HepG2 (cell line): ENCODE results near the gene F12. TPM values are rescaled to one million over a fixed set of nuclear protein-coding genes. Genes with fewer than 3 reads are reported as not detected.

ENCODE experiments used
- CBFB ChIP-seq: sonication (generic); formaldehyde crosslinking; IDR thresholded peaks from 2 replicates; pipeline ENCODE4 v1.4.0; 2020; ENCODE audit warnings: missing genetic modification reagents
- EP300 ChIP-seq, 3 experiments: sonication (generic) in 1 of 3; formaldehyde crosslinking in 1 of 3; IDR thresholded peaks; 2 replicates each; pipeline versions ENCODE4 v1.5.1 to v1.6.1; 2011 to 2020; ENCODE audit warnings: low read depth in 2 of 3, low read length in 2 of 3, borderline replicate concordance in 1 of 3, improper control_type of control experiment in 1 of 3, mild to moderate bottlenecking in 1 of 3, missing genetic modification reagents in 1 of 3, moderate library complexity in 1 of 3
- IRX3 ChIP-seq: sonication (generic); formaldehyde crosslinking; IDR thresholded peaks from 2 replicates; pipeline ENCODE4 v1.8.1; 2023; ENCODE audit warnings: mild to moderate bottlenecking, low read depth, missing genetic modification reagents, borderline replicate concordance
- KDM4B ChIP-seq: sonication (generic); formaldehyde crosslinking; IDR thresholded peaks from 2 replicates; pipeline ENCODE4 v1.4.0; 2020; ENCODE audit warnings: missing genetic modification reagents
- MYC ChIP-seq: sonication (generic); formaldehyde crosslinking; IDR thresholded peaks from 2 replicates; pipeline ENCODE4 v1.9.0; 2021; ENCODE audit warnings: missing genetic modification reagents, borderline replicate concordance
- NCOR1 ChIP-seq: fragments of 200-600 bp; sonication (generic); IDR thresholded peaks from 2 replicates; pipeline ENCODE4 v1.7.0; 2017; ENCODE audit warnings: antibody characterized with exemption, low read length, borderline replicate concordance
- POLR2A ChIP-seq, 2 experiments: IDR thresholded peaks; 2 replicates each; pipeline ENCODE4 v1.6.1; 2011; ENCODE audit warnings: low read depth in 2 of 2, low read length in 2 of 2, mild to moderate bottlenecking in 1 of 2, moderate library complexity in 1 of 2; ENCODE audit not compliant: insufficient read depth in 1 of 2
- PRPF4 ChIP-seq: fragments of 200-400 bp; formaldehyde crosslinking; IDR thresholded peaks from 2 replicates; pipeline ENCODE4 v1.6.1; 2016; ENCODE audit warnings: low read length, low read depth; ENCODE audit not compliant: poor library complexity, severe bottlenecking
- RAD51 ChIP-seq: fragments of 450-650 bp; IDR thresholded peaks from 2 replicates; pipeline ENCODE4 v1.6.1; 2016; ENCODE audit warnings: borderline replicate concordance
- SIX1 ChIP-seq: sonication (generic); formaldehyde crosslinking; IDR thresholded peaks from 2 replicates; pipeline ENCODE4 v1.4.0; 2020; ENCODE audit warnings: missing genetic modification reagents, borderline replicate concordance
- SMAD1 ChIP-seq: sonication (generic); formaldehyde crosslinking; IDR thresholded peaks from 2 replicates; pipeline ENCODE4 v1.4.0; 2020; ENCODE audit warnings: missing genetic modification reagents, low read depth, mild to moderate bottlenecking, borderline replicate concordance
- ZBTB25 ChIP-seq: IDR thresholded peaks from 2 replicates; pipeline ENCODE4 v1.6.1; 2018; ENCODE audit warnings: missing genetic modification reagents
- ZFP82 ChIP-seq: sonication (generic); formaldehyde crosslinking; IDR thresholded peaks from 2 replicates; pipeline ENCODE4 v1.5.1; 2020; ENCODE audit warnings: mild to moderate bottlenecking, missing genetic modification reagents, borderline replicate concordance
- ZNF333 ChIP-seq: sonication (generic); formaldehyde crosslinking; IDR thresholded peaks from 2 replicates; pipeline ENCODE4 v1.4.0; 2020; ENCODE audit warnings: mild to moderate bottlenecking, missing genetic modification reagents, borderline replicate concordance
- ZNF335 ChIP-seq: sonication (generic); formaldehyde crosslinking; IDR thresholded peaks from 2 replicates; pipeline ENCODE4 v1.4.0; 2020; ENCODE audit warnings: missing genetic modification reagents
- ZNF446 ChIP-seq: sonication (generic); formaldehyde crosslinking; IDR thresholded peaks from 2 replicates; pipeline ENCODE4 v1.5.0; 2020; ENCODE audit warnings: mild to moderate bottlenecking, missing genetic modification reagents
- ZNF510 ChIP-seq: sonication (generic); formaldehyde crosslinking; IDR thresholded peaks from 2 replicates; pipeline ENCODE4 v1.4.0; 2020; ENCODE audit warnings: low read depth, mild to moderate bottlenecking, missing genetic modification reagents
- ZNF607 ChIP-seq: sonication (generic); formaldehyde crosslinking; IDR thresholded peaks from 2 replicates; pipeline ENCODE4 v1.5.1; 2020; ENCODE audit warnings: missing genetic modification reagents, mild to moderate bottlenecking, borderline replicate concordance
- polyA plus RNA-seq, 8 experiments: library from polyadenylated mRNA; depleted of rRNA in 3 of 8; stranded (reverse) in 7 of 8; unstranded in 1 of 8; fragments of >200 nt; fragmentation: Illumina TruSeq in 4 of 8; extraction: Trizol in 4 of 8; gene quantifications; 2 replicates each; pipeline versions ENCODE4 v1.2.1 to v1.2.3, GENCODE V29; 2011 to 2016; ENCODE audit warnings: low read depth in 4 of 8, missing spikeins in 1 of 8, mixed read lengths in 1 of 8; ENCODE audit not compliant: insufficient read depth in 1 of 8
- total RNA-seq, 5 experiments: library from RNA; depleted of rRNA; stranded (reverse); fragments of >200 nt; fragmentation: Illumina TruSeq; extraction: Trizol; gene quantifications; 2 replicates each; pipeline ENCODE4 v1.2.3, GENCODE V29; 2016; ENCODE audit warnings: low read depth in 1 of 5
- TF ChIP-seq, protein P1 (sequence below): sonication (generic); formaldehyde crosslinking; IDR thresholded peaks from 2 replicates; pipeline ENCODE4 v1.9.0; 2021; ENCODE audit warnings: missing genetic modification reagents, mild to moderate bottlenecking, borderline replicate concordance
- TF ChIP-seq, protein P2 (sequence below), 2 experiments: sonication (generic) in 1 of 2; formaldehyde crosslinking in 1 of 2; IDR thresholded peaks; 2 replicates each; pipeline versions ENCODE4 v1.4.0 to v1.6.1; 2018 to 2020; ENCODE audit warnings: missing genetic modification reagents in 2 of 2, borderline replicate concordance in 1 of 2, low read depth in 1 of 2, mild to moderate bottlenecking in 1 of 2, missing biosample characterization in 1 of 2
- TF ChIP-seq, protein P3 (sequence below): sonication (generic); formaldehyde crosslinking; IDR thresholded peaks from 2 replicates; pipeline ENCODE4 v1.8.0; 2023; ENCODE audit warnings: mild to moderate bottlenecking, missing genetic modification reagents
- TF ChIP-seq, protein P4 (sequence below): sonication (generic); formaldehyde crosslinking; IDR thresholded peaks from 2 replicates; pipeline ENCODE4 v1.4.0; 2020; ENCODE audit warnings: missing genetic modification reagents, low read depth, mild to moderate bottlenecking, borderline replicate concordance

Gene F12
- total and polyA plus RNA-seq, 2 of the 13 experiments (the other 11 are each of a cell fraction or from before 2014, with no cell fraction given): 2.5 to 3.0 TPM

DNA sequence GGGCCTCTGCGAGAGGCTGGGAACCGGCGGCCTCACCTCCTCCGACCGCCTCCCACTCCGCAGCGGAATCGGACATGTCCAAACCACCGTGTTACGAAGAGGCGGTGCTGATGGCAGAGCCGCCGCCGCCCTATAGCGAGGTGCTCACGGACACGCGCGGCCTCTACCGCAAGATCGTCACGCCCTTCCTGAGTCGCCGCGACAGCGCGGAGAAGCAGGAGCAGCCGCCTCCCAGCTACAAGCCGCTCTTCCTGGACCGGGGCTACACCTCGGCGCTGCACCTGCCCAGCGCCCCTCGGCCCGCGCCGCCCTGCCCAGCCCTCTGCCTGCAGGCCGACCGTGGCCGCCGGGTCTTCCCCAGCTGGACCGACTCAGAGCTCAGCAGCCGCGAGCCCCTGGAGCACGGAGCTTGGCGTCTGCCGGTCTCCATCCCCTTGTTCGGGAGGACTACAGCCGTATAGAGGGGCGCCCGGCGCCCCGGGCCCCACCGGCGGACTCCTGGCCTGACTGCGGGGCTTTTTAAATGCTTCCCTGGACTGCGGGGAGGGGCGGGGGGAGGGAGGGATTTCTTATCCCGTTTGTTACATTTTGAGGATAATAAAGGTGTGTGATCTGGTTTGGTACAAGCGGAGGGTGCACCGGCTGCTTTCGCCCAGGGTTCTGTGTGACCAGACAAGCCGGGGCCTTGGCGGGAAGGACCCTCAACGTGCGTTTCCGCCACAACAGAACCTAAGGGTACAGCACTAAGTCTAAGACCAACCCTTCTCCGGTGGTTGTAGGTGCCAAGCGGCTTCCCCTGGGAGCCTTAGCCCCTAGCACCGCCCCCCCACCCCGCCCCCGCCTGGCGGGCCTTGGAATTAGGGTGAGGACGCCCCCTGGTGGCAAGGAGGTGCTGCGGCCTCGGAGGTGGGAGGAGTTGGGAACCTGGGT is 46.6 kb upstream of the F12 start (continued):
- TF ChIP-seq, protein P1, sequence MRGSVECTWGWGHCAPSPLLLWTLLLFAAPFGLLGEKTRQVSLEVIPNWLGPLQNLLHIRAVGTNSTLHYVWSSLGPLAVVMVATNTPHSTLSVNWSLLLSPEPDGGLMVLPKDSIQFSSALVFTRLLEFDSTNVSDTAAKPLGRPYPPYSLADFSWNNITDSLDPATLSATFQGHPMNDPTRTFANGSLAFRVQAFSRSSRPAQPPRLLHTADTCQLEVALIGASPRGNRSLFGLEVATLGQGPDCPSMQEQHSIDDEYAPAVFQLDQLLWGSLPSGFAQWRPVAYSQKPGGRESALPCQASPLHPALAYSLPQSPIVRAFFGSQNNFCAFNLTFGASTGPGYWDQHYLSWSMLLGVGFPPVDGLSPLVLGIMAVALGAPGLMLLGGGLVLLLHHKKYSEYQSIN (CRISPR knock-in tag): no peak
- TF ChIP-seq EP300 (IDR thresholded peaks at IDR 0.05; ENCODE audit: low read depth in 2 of 2, low read length in 2 of 2) (no peak), EP300 (CRISPR knock-in tag; IDR thresholded peaks at IDR 0.05; ENCODE audit: borderline replicate concordance) (no peak), CBFB (CRISPR knock-in tag) (no peak), ZNF446 (CRISPR knock-in tag) (no peak), MYC (CRISPR knock-in tag) (no peak), KDM4B (CRISPR knock-in tag) (no peak), SMAD1 (CRISPR knock-in tag) (peak; percentile 17; the same call in 1 of the 2 replicates), IRX3 (CRISPR knock-in tag) (no peak), RAD51 (no peak), ZNF333 (0 out of 2 replicates have a peak, but pooled peaks have one; percentile 23), ZBTB25 (CRISPR knock-in tag) (no peak), ZNF335 (CRISPR knock-in tag) (no peak), PRPF4 (no peak), ZNF510 (CRISPR knock-in tag) (no peak), NCOR1 (no peak), ZNF607 (CRISPR knock-in tag) (no peak; the same call in 1 of the 2 replicates), POLR2A (IDR thresholded peaks at IDR 0.05; ENCODE audit: insufficient read depth in 1 of 2, low read depth in 2 of 2, low read length in 2 of 2) (no peak), ZFP82 (CRISPR knock-in tag) (peak; percentile 82; the same call in 1 of the 2 replicates), SIX1 (CRISPR knock-in tag) (no peak)
- TF ChIP-seq, protein P2, sequence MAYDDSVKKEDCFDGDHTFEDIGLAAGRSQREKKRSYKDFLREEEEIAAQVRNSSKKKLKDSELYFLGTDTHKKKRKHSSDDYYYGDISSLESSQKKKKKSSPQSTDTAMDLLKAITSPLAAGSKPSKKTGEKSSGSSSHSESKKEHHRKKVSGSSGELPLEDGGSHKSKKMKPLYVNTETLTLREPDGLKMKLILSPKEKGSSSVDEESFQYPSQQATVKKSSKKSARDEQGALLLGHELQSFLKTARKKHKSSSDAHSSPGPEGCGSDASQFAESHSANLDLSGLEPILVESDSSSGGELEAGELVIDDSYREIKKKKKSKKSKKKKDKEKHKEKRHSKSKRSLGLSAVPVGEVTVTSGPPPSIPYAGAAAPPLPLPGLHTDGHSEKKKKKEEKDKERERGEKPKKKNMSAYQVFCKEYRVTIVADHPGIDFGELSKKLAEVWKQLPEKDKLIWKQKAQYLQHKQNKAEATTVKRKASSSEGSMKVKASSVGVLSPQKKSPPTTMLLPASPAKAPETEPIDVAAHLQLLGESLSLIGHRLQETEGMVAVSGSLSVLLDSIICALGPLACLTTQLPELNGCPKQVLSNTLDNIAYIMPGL (CRISPR knock-in tag; IDR thresholded peaks at IDR 0.05; ENCODE audit: borderline replicate concordance in 1 of 2, low read depth in 1 of 2): peak; percentile 68 to 92; a peak in 3 of 4 replicates
- TF ChIP-seq, protein P3, sequence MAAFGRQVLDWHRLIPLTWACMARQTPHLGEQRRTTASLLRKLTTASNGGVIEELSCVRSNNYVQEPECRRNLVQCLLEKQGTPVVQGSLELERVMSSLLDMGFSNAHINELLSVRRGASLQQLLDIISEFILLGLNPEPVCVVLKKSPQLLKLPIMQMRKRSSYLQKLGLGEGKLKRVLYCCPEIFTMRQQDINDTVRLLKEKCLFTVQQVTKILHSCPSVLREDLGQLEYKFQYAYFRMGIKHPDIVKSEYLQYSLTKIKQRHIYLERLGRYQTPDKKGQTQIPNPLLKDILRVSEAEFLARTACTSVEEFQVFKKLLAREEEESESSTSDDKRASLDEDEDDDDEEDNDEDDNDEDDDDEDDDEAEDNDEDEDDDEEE (CRISPR knock-in tag): 0 out of 2 replicates have a peak, but pooled peaks have one; percentile 26
- TF ChIP-seq, protein P4, sequence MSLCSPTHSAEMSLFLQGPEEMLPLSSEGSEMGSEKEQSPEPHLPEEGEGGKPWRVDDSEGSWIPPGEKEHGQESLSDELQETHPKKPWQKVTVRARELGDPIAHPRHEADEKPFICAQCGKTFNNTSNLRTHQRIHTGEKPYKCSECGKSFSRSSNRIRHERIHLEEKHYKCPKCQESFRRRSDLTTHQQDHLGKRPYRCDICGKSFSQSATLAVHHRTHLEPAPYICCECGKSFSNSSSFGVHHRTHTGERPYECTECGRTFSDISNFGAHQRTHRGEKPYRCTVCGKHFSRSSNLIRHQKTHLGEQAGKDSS: no peak
